ENCODE measurements around the gene CYP11A1. TPM values are rescaled to one million over a fixed set of nuclear protein-coding genes. Genes with fewer than 3 reads are reported as not detected.

CYP11A1 gene
- total RNA-seq, 6 donors from 2014 or later: 0.91 to 8.4 (median 1.1) TPM; not detected in 1

DNA sequence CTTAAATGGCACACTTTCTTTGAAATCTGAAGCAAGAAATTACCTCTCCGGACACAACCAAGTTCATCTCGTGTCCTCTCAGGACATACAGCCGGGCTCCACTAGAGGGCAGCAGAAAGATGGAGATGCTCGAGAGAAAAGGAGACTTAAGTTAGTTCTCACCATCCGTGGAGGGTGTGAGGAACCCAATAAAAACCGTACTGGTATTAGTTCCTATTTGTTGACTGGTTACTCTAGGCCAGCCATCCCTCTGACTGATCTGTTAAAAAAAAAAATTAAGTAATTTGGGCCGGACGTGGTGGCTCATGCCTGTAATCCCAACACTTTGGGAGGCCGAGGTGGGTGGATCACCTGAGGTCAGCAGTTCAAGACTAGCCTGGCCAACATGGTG lies 7.9 kb upstream of the CYP11A1 start:
- H3K36me3 ChIP-seq: no peaks in the 10 kb centered on the region
- WGBS, 2 donors: 14 to 17% methylated on average over 9 of the region's 9 CpGs
- H3K27ac ChIP-seq: no peak overlapping the region
- TF ChIP-seq, protein P1, sequence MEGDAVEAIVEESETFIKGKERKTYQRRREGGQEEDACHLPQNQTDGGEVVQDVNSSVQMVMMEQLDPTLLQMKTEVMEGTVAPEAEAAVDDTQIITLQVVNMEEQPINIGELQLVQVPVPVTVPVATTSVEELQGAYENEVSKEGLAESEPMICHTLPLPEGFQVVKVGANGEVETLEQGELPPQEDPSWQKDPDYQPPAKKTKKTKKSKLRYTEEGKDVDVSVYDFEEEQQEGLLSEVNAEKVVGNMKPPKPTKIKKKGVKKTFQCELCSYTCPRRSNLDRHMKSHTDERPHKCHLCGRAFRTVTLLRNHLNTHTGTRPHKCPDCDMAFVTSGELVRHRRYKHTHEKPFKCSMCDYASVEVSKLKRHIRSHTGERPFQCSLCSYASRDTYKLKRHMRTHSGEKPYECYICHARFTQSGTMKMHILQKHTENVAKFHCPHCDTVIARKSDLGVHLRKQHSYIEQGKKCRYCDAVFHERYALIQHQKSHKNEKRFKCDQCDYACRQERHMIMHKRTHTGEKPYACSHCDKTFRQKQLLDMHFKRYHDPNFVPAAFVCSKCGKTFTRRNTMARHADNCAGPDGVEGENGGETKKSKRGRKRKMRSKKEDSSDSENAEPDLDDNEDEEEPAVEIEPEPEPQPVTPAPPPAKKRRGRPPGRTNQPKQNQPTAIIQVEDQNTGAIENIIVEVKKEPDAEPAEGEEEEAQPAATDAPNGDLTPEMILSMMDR (IDR thresholded peaks at IDR 0.05): peak; percentile 55 to 81 (median 72)
- no peak for TF ChIP-seq POLR2AphosphoS5 (IDR thresholded peaks at IDR 0.05)
- TF ChIP-seq EP300 (IDR thresholded peaks at IDR 0.05): no peak
- no peak for TF ChIP-seq POLR2A (IDR thresholded peaks at IDR 0.05)
- DNase-seq: peak in 1 of 2 donors; percentile 76
- ATAC-seq (ENCODE audit: low FRiP score in 2 of 2): peak; percentile 81 to 84
- H3K9me3 ChIP-seq: no peaks in the 10 kb centered on the region
- no peak overlapping the region for H3K4me3 ChIP-seq
- H3K4me1 ChIP-seq: peaks cover 7 to 21% (median 13%) of the 10 kb centered on the region in 4 donors
- H3K27me3 ChIP-seq: no peaks in the 10 kb centered on the region

DNA sequence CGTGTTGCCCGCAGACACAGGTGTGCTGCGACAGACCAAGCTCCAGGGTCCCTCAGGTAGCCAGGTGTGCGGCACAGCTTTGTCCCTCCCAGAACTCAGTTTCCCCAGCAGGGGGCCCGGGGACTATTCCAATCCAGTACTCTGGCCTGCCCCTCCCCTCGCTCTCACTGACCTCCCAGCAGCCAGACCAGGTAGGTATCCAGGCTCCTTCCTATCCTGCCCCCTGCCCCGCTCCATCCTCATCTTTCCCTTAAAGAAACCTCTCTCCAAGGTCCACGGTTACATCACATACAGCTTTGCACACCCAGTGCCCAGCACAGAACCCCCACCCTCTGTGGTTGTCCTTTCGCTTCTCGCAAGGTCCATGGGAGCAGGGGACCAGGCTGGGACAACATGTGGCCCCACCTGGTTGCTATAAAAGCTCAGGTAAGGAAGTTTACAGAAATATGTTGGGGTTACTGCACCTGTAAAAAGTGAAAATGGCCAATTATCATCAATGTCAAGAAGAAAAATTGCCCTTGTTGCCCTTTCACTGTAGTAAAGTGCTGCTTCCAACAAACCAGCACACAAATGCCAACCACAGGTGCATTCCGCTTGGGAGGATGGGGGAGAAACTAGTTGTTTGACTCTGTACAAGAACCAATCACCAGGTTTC lies 7.3 kb upstream of the CYP11A1 start:
- H3K27ac ChIP-seq: peak overlapping the region in 1 of 4 donors; percentile 42
- TF ChIP-seq, protein P1 (IDR thresholded peaks at IDR 0.05): no peak
- no peak for TF ChIP-seq POLR2AphosphoS5 (IDR thresholded peaks at IDR 0.05)
- no peak for TF ChIP-seq POLR2A (IDR thresholded peaks at IDR 0.05)
- no peak for TF ChIP-seq EP300 (IDR thresholded peaks at IDR 0.05)
- no peaks in the 10 kb centered on the region for H3K27me3 ChIP-seq
- ATAC-seq (ENCODE audit: low FRiP score in 2 of 2): no peak
- 25 to 28% methylated on average over 9 to 11 of the region's 11 CpGs for WGBS, 2 donors
- H3K4me3 ChIP-seq: peak overlapping the region in 3 of 4 donors; percentile 59 to 79 (median 67)
- no peak for DNase-seq
- no peaks in the 10 kb centered on the region for H3K36me3 ChIP-seq
- H3K4me1 ChIP-seq: peaks cover 7 to 21% (median 13%) of the 10 kb centered on the region in 4 donors
- no peaks in the 10 kb centered on the region for H3K9me3 ChIP-seq

DNA sequence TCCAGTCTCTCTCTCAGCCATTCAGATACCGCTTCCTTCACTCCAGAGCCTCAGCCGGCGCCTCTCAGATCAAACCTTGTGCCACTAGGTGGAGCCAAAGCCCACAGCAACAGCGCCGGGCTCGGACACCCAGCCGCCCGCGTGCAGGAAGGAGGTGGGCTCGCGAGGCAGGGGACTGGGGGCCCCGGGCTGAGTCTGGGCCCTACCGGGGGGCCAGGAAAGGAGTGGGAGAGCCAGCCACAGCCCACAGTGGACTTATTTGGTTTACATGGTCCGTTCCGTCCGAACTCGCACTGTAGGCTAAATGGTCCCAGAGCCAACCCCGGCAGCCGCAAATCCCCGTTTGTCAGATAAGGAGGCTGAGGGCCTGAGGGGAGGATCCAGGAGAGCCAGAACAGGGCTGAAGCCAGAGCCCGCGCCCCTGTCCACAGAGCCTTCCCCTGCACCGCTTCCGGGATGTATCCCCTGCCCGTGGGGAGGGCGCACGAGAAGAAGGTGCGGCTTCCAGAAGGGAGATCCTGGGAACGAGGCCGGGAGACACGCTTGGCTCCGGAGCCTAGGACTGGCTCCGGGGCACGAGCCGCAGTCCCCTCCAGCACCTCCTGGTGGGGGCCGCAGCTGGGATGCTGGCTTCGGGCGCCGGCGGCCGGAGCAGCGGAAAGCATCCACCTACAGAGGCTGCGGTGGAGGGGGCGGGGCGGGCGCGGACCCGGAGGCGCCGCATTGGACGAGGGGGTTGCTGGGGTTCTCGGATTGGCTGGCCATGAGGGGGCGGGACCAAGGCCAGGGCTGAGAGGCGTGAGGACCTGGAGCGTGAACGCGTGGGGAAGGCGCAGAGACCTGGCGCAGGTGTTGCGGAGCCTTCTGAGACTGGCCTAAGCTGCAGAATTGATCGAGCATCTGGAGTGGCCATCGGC lies 6.5 kb upstream of the CYP11A1 start:
- Histone ChIP-seq H3K9me3 (no peaks in the 10 kb centered on the region), H3K36me3 (no peaks in the 10 kb centered on the region), H3K4me3 (peak overlapping the region; percentile 23 to 79 (median 63)), H3K27me3 (no peaks in the 10 kb centered on the region), H3K27ac (peak overlapping the region in 2 of 4 donors; percentile 42 to 58), H3K4me1 (peaks cover 7 to 21% (median 13%) of the 10 kb centered on the region in 4 donors)
- DNase-seq (peak; percentile 92 to 98), ATAC-seq (ENCODE audit: low FRiP score in 2 of 2) (peak; percentile 97 to 98)
- WGBS, 2 donors: 1% methylated on average over 25 to 35 of the region's 62 CpGs
- TF ChIP-seq, protein P1 (IDR thresholded peaks at IDR 0.05): peak; percentile 79 to 90 (median 87)
- TF ChIP-seq POLR2A (IDR thresholded peaks at IDR 0.05): no peak

DNA sequence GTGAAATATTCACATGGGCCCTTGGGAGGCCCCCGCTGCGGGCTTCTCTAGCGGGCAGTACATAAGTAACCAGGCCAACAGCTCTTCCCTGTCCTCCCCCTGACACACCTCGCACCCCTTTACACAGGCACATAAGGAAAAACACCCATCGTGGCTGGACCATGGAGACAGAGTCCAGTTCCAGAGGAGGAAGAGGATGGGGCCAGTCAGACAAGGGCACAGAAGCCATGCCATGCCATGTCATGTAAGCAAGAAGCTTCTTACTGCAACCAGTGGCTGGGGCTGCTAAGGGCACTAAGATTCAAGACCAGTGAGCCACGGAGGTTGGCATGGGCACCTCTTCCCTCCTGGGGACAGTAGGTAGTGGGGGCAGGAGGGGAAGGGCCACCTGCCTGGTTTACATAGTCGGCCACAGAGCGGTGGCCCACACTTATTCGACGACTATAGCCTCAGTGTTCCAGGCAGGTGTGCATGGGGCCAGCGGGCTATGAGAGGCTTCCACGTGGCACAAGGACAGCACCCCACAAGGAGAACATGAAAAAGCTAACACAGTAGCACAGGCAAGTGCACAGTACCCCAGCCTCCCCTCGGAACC lies 5.7 kb upstream of the CYP11A1 start:
- TF ChIP-seq, protein P1 (IDR thresholded peaks at IDR 0.05): no peak
- no peak for TF ChIP-seq EP300 (IDR thresholded peaks at IDR 0.05)
- TF ChIP-seq POLR2AphosphoS5 (IDR thresholded peaks at IDR 0.05): no peak
- no peak for TF ChIP-seq POLR2A (IDR thresholded peaks at IDR 0.05)
- WGBS, 2 donors: 67 to 72% methylated on average over 10 to 13 of the region's 13 CpGs
- ATAC-seq (ENCODE audit: low FRiP score in 2 of 2) (no peak), DNase-seq (no peak)
- H3K27me3 ChIP-seq: no peaks in the 10 kb centered on the region
- no peak overlapping the region for H3K27ac ChIP-seq
- peaks cover 7 to 21% (median 13%) of the 10 kb centered on the region in 4 donors for H3K4me1 ChIP-seq
- H3K9me3 ChIP-seq: no peaks in the 10 kb centered on the region
- peak overlapping the region in 1 of 4 donors; percentile 67 for H3K4me3 ChIP-seq
- H3K36me3 ChIP-seq: no peaks in the 10 kb centered on the region

Data from upper lobe of left lung (tissue), 6 donors.